SU-DHL-6 (cell line): Measurements from ENCODE around the gene COBL.

ENCODE experiments used
- H2AFZ ChIP-seq: fragments of 200-600 bp; sonication (generic); 2 replicates; pipeline ENCODE4 v1.6.1; 2014; ENCODE audit warnings: low read depth, mild to moderate bottlenecking, moderate library complexity, mixed read lengths, antibody characterized with exemption, low read length; ENCODE audit not compliant: severe bottlenecking
- H3F3A ChIP-seq: fragments of 200-600 bp; shearing (Covaris generic); 2 replicates; pipeline ENCODE4 v1.6.0; 2016; ENCODE audit warnings: antibody characterized with exemption, mild to moderate bottlenecking; ENCODE audit not compliant: insufficient read depth
- H3K27ac ChIP-seq: fragments of 200-600 bp; sonication (generic); 2 replicates; pipeline ENCODE4 v1.5.1; 2016; ENCODE audit warnings: low read depth, mild to moderate bottlenecking, low read length, moderate library complexity, mixed read lengths
- H3K27me3 ChIP-seq: fragments of 200-600 bp; sonication (generic), shearing (Covaris generic); 2 replicates; pipeline ENCODE4 v1.6.0; 2014; ENCODE audit warnings: mild to moderate bottlenecking, low read length
- H3K36me3 ChIP-seq: fragments of 200-600 bp; sonication (generic); 2 replicates; pipeline ENCODE4 v1.6.1; 2014; ENCODE audit warnings: mild to moderate bottlenecking, low read length, mixed read lengths
- H3K4me2 ChIP-seq: fragments of 300-600, 200-600 bp; shearing (Covaris generic), sonication (generic); 2 replicates; pipeline ENCODE4 v1.6.0; 2014; ENCODE audit warnings: low read length, low read depth, mild to moderate bottlenecking; ENCODE audit not compliant: poor library complexity, severe bottlenecking
- H3K4me3 ChIP-seq: fragments of 200-600 bp; sonication (generic); 2 replicates; pipeline ENCODE4 v1.5.1; 2014; ENCODE audit warnings: antibody characterized with exemption, low read length, mild to moderate bottlenecking, mixed read lengths; ENCODE audit not compliant: insufficient read depth, poor library complexity, severe bottlenecking
- H3K79me2 ChIP-seq: fragments of 200-600 bp; sonication (generic); 2 replicates; pipeline ENCODE4 v1.6.1; 2014; ENCODE audit warnings: mild to moderate bottlenecking, low read length, moderate library complexity; ENCODE audit not compliant: insufficient read depth
- H3K9ac ChIP-seq: fragments of 200-600 bp; sonication (generic); 2 replicates; pipeline ENCODE4 v1.7.0; 2014; ENCODE audit warnings: mild to moderate bottlenecking, low read length
- H3K9me2 ChIP-seq: fragments of 200-600 bp; sonication (generic); replicated peaks from 2 replicates; pipeline ENCODE4 v1.6.1; 2014; ENCODE audit warnings: low read length; ENCODE audit not compliant: insufficient read depth
- H3K9me3 ChIP-seq: fragments of 200-600 bp; sonication (generic); 2 replicates; pipeline ENCODE4 v1.6.1; 2014; ENCODE audit warnings: low read length, mixed read lengths; ENCODE audit not compliant: insufficient read depth
- H4K20me1 ChIP-seq: fragments of 200-600 bp; sonication (generic); 2 replicates; pipeline ENCODE4 v1.6.1; 2014; ENCODE audit warnings: low read depth, mild to moderate bottlenecking, antibody characterized with exemption, low read length, moderate library complexity, mixed read lengths
- EZH2phosphoT487 ChIP-seq: fragments of 200-600 bp; sonication (generic), shearing (Covaris generic); conservative IDR thresholded peaks from 2 replicates; pipeline ENCODE4 v1.6.1; 2018; ENCODE audit warnings: mild to moderate bottlenecking, antibody characterized with exemption, low read length, moderate library complexity, mixed read lengths
- TF ChIP-seq, protein P1 (sequence below): fragments of 200-600 bp; sonication (generic); IDR thresholded peaks from one replicate; pipeline ENCODE4 v1.5.1; 2017; ENCODE audit warnings: antibody characterized with exemption, mild to moderate bottlenecking, low read length, moderate library complexity; ENCODE audit not compliant: insufficient read depth, poor library complexity, severe bottlenecking

COBL gene

DNA sequence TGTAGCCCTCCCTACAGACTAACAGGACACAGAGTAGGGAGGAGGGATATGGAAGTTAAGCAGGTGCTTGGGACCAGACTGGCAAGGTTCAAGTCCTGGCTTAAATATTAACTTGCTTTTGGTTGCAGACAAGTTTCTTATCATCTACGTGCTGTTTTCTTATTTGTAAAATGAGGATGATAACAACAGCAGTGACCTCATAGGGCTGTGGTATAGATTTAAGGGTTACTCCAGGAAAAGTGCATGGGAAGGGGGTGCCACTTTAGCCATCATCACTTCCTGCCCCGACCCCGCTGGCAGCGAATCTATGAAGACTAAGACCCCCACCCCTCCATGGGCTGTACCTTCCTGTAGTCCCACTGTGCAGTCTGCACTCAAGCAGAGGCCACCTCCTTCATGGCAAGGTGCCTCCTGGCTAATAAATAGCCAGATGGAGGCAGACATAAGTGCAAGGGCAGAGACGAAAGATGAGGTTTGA lies 250.2 kb downstream of the COBL start:
- Histone ChIP-seq H3F3A (no peaks in the 10 kb centered on the region), H3K9ac (no peak overlapping the region)
- TF ChIP-seq, protein P1, sequence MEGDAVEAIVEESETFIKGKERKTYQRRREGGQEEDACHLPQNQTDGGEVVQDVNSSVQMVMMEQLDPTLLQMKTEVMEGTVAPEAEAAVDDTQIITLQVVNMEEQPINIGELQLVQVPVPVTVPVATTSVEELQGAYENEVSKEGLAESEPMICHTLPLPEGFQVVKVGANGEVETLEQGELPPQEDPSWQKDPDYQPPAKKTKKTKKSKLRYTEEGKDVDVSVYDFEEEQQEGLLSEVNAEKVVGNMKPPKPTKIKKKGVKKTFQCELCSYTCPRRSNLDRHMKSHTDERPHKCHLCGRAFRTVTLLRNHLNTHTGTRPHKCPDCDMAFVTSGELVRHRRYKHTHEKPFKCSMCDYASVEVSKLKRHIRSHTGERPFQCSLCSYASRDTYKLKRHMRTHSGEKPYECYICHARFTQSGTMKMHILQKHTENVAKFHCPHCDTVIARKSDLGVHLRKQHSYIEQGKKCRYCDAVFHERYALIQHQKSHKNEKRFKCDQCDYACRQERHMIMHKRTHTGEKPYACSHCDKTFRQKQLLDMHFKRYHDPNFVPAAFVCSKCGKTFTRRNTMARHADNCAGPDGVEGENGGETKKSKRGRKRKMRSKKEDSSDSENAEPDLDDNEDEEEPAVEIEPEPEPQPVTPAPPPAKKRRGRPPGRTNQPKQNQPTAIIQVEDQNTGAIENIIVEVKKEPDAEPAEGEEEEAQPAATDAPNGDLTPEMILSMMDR: no peak
- no peak for TF ChIP-seq EZH2phosphoT487

DNA sequence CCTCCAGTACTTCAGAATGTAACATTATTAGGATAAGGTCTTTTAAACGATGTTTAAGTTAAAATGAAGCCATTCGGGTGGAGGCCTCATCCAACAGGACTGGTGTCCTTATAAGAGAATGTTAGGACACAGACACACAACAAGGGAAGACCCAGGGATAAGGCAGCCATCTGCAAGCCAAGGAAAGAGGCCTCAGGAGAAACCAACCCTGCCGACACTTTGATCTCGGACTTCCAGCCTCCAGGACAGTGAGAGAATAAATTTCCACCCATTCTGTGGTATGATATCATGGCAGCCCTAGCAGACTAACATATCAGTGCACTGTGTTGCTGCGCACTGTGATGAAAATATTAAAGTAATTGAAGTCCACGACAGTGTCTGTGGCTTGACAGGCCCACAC lies 250.8 kb downstream of the COBL start:
- Histone ChIP-seq H3K79me2 (no peaks in the 10 kb centered on the region), H2AFZ (no peak overlapping the region), H3K27ac (no peak overlapping the region), H3K9ac (no peak overlapping the region), H3K36me3 (no peaks in the 10 kb centered on the region), H3F3A (no peaks in the 10 kb centered on the region), H3K9me2 (no peaks in the 10 kb centered on the region), H3K9me3 (no peaks in the 10 kb centered on the region), H4K20me1 (no peaks in the 10 kb centered on the region), H3K27me3 (no peaks in the 10 kb centered on the region), H3K4me3 (no peak overlapping the region), H3K4me2 (no peak overlapping the region)
- TF ChIP-seq, protein P1: no peak
- no peak for TF ChIP-seq EZH2phosphoT487

More for the DNA sequence above, 250.2 kb downstream of the COBL start:
- Histone ChIP-seq H3K9me3 (no peaks in the 10 kb centered on the region), H3K27me3 (no peaks in the 10 kb centered on the region), H3K9me2 (no peaks in the 10 kb centered on the region), H3K79me2 (no peaks in the 10 kb centered on the region), H2AFZ (no peak overlapping the region), H3K36me3 (no peaks in the 10 kb centered on the region), H3K4me2 (no peak overlapping the region), H3K4me3 (no peak overlapping the region), H4K20me1 (no peaks in the 10 kb centered on the region), H3K27ac (no peak overlapping the region)

DNA sequence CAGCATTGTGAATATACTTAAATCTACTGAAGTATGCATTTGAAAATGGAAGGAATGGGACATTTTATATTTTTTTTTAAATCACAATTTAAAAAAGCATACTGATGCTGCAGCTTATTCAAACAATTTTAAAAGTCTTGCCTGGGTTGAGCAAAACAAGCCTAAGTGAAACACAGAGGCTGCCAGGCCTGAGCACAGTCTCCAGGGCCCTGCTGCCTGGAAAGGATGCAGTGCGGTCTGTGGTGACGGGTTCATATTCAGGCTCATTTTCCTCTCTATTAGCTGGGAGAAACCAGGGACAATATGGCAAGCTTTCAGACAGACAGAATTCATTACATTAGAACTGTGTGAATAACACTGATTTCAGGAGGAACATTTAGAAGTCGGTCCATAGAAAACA lies 251.9 kb downstream of the COBL start:
- H2AFZ ChIP-seq: no peak overlapping the region
- H3K9me2 ChIP-seq: no peaks in the 10 kb centered on the region
- no peaks in the 10 kb centered on the region for H4K20me1 ChIP-seq
- no peak overlapping the region for H3K4me2 ChIP-seq
- H3K4me3 ChIP-seq: no peak overlapping the region
- no peaks in the 10 kb centered on the region for H3K79me2 ChIP-seq
- no peaks in the 10 kb centered on the region for H3K36me3 ChIP-seq
- no peak overlapping the region for H3K27ac ChIP-seq
- TF ChIP-seq, protein P1: no peak
- no peak for TF ChIP-seq EZH2phosphoT487
- no peaks in the 10 kb centered on the region for H3K27me3 ChIP-seq
- no peaks in the 10 kb centered on the region for H3F3A ChIP-seq
- H3K9me3 ChIP-seq: no peaks in the 10 kb centered on the region
- H3K9ac ChIP-seq: no peak overlapping the region
